GM12874 (cell line): Measurements from ENCODE around the gene FBXO42.

ENCODE experiments used
- TF ChIP-seq, protein P1 (sequence below): IDR thresholded peaks from 2 replicates; pipeline ENCODE4 v1.5.1; 2011; ENCODE audit warnings: low read depth, mild to moderate bottlenecking, control low read depth, low read length, moderate library complexity; ENCODE audit not compliant: insufficient read depth

FBXO42 gene

DNA sequence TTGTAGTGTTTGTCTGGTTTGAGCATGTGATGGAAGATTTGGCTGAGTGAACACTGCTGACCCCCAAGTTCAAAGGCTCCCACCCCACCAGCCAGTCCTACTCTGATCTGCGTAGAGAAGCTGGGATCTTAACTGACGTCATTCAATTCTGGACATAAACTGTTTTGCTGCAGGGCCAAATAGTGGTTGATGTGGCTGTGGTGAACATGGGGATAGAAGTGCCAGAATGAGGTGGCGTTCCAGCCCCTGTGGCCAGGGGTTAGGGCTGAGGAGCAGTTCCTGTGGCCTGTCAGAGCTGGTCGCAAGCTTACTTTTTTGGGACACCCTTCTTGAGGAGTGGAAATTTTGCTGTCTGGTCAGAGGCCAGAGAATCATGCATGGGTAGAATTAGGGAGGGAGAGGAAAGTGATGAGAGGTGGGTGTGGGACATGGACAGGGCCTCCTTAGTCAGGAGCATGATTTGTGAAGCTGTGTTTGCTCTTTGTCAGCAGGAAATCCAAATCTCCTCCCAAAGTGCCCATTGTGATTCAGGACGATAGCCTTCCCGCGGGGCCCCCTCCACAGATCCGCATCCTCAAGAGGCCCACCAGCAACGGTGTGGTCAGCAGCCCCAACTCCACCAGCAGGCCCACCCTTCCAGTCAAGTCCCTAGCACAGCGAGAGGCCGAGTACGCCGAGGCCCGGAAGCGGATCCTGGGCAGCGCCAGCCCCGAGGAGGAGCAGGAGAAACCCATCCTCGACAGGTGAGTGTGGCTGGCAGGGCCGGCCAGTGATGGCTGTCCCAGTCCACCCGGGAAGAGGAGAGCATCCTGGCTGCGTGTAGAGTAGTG, 40.7 kb upstream of the FBXO42 start:
- TF ChIP-seq, protein P1, sequence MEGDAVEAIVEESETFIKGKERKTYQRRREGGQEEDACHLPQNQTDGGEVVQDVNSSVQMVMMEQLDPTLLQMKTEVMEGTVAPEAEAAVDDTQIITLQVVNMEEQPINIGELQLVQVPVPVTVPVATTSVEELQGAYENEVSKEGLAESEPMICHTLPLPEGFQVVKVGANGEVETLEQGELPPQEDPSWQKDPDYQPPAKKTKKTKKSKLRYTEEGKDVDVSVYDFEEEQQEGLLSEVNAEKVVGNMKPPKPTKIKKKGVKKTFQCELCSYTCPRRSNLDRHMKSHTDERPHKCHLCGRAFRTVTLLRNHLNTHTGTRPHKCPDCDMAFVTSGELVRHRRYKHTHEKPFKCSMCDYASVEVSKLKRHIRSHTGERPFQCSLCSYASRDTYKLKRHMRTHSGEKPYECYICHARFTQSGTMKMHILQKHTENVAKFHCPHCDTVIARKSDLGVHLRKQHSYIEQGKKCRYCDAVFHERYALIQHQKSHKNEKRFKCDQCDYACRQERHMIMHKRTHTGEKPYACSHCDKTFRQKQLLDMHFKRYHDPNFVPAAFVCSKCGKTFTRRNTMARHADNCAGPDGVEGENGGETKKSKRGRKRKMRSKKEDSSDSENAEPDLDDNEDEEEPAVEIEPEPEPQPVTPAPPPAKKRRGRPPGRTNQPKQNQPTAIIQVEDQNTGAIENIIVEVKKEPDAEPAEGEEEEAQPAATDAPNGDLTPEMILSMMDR: no peak

GRCh38 chr1:16391411-16391810, 39.1 kb upstream of the FBXO42 start:
- TF ChIP-seq, protein P1: no peak

DNA sequence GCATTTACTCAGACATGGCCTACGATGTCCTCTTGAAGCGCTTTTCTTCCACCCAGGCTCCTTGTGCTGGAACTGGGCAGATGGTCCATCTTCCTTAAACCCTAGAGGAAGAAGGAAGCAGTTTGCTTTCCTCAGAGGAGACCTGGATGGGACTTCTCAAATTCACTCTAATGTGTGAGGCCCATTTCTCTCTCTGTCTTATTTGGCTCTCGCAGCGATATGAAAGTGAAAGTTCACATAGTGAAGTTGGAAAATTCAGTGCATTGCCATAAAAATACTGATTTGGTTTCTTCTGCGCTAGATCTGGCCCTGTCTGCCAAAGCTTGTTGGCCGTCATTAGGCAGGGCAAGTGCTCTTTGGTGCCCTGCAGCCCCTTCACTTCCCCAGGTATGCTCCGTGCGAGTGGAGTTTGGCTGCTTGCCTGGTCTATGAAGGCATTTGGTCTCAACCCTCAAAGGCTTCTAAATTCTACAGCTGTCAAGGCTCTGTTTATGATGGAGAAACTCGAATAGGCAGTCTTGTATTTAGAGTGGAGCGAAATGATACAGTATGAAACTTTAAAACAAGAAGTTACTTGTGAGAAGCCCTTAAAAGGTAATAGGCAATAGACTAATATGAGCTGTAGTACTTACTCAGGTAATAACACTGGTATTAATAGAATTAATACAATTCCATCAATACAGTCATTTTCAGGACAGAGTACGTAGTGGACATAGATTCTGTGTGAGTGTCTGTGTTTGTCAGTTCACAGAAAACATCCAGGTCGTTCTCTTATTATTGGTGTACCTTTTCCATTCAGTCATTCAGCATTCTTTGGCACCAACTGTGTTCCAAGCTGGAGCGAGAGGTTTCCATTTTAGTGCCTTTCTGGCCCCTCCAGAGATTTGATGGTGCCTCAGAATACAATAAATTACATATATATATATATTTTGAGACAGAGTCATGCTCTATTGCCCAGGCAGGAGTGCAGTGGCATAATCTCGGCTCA, 35.2 kb upstream of the FBXO42 start:
- TF ChIP-seq, protein P1: no peak

- TF ChIP-seq, protein P1: no peak
Measured at GRCh38 chr1:16386454-16387113, 34.3 kb upstream of the FBXO42 start.

GRCh38 chr1:16385659-16386453, 33.6 kb upstream of the FBXO42 start:
- TF ChIP-seq, protein P1: no peak

DNA sequence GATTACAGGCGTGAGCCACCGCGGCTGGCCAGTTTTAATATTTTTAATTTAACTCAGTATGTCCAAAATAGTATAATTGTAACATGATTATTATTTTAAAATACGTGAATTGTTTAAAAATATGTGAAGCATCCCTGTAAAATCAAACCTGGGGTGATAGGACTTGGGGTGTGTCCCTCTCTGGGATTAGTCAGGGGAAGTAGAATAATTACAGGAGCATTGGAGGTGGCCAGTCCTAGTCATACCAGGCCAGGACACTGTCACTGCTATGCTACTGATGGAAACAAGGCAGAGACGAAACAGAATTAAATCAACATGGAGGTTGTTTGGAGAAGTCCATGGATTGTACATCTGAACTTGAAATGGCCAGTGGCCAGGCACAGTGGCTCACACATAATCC, 31.6 kb upstream of the FBXO42 start:
- TF ChIP-seq, protein P1: no peak
